A673 (cell line): ENCODE data around the gene DNAI2. TPM values are rescaled to one million over a fixed set of nuclear protein-coding genes. Genes with fewer than 3 reads are reported as not detected.

Source experiments
- BruUV-seq: library from RNA; stranded (reverse); fragments of 400-500 nt; replicated peaks from 2 replicates; lab custom pipeline; 2021; lab: Mats Ljungman, UMichigan
- CTCF ChIA-PET: fragments of 300-600 bp; sonication (Branson Sonifier 250); formaldehyde crosslinking; loops from one replicate; lab custom pipeline; 2022; ENCODE audit warnings: antibody characterized with exemption; lab: Charles Lee
- POLR2A ChIA-PET: fragments of 300-600 bp; sonication (Branson Sonifier 250); formaldehyde crosslinking; loops from one replicate; lab custom pipeline; 2022; ENCODE audit warnings: antibody characterized with exemption; ENCODE audit not compliant: low non-redundant PET; lab: Charles Lee
- DNase-seq: peaks from one replicate; pipeline ENCODE4 v3.0.0-alpha.2; 2015; ENCODE audit warnings: low spot score
- H3K27ac ChIP-seq: fragments of 200-600 bp; sonication (generic); 2 replicates; pipeline ENCODE4 v1.5.1; 2016; ENCODE audit warnings: mixed run types, low read depth, mild to moderate bottlenecking, mixed read lengths, antibody characterized with exemption, low read length; ENCODE audit not compliant: poor library complexity, severe bottlenecking
- H3K27me3 ChIP-seq: fragments of 200-600 bp; sonication (generic); replicated peaks from 2 replicates; pipeline ENCODE4 v1.6.1; 2017; ENCODE audit warnings: mixed run types, low read depth, mild to moderate bottlenecking, mixed read lengths, antibody characterized with exemption, low read length; ENCODE audit not compliant: insufficient read depth, poor library complexity
- H3K36me3 ChIP-seq: fragments of 200-600 bp; sonication (generic); 2 replicates; pipeline ENCODE4 v1.6.1; 2016; ENCODE audit warnings: mixed run types, mild to moderate bottlenecking, mixed read lengths, antibody characterized with exemption, low read length; ENCODE audit not compliant: insufficient read depth, poor library complexity, severe bottlenecking
- H3K4me1 ChIP-seq: fragments of 200-600 bp; sonication (generic); 2 replicates; pipeline ENCODE4 v1.6.1; 2017; ENCODE audit warnings: mixed run types, mild to moderate bottlenecking, mixed read lengths, antibody characterized with exemption, low read length; ENCODE audit not compliant: insufficient read depth, poor library complexity, severe bottlenecking
- H3K4me3 ChIP-seq: fragments of 200-600 bp; sonication (generic); 2 replicates; pipeline ENCODE4 v1.5.1; 2016; ENCODE audit warnings: low read depth, mixed run types, mild to moderate bottlenecking, mixed read lengths, low read length; ENCODE audit not compliant: poor library complexity, severe bottlenecking
- H3K9me3 ChIP-seq: fragments of 200-600 bp; sonication (generic); 2 replicates; pipeline ENCODE4 v1.6.1; 2016; ENCODE audit warnings: mixed run types, low read depth, mild to moderate bottlenecking, mixed read lengths, antibody characterized with exemption, low read length; ENCODE audit not compliant: poor library complexity, severe bottlenecking
- EZH2 ChIP-seq: fragments of 200-600 bp; sonication (generic); IDR thresholded peaks from 2 replicates; pipeline ENCODE4 v1.6.1; 2017; ENCODE audit warnings: borderline replicate concordance, low read depth, mild to moderate bottlenecking, mixed read lengths, antibody characterized with exemption, low read length; ENCODE audit not compliant: poor library complexity, severe bottlenecking
- intact Hi-C: fragments of 100-400 bp; cut with micrococcal nuclease; formaldehyde crosslinking; loops from one replicate; pipeline ENCODE4 v1.10.0; 2022; ENCODE audit not compliant: unreplicated experiment
- total RNA-seq: library from RNA; stranded (reverse); gene quantifications from 2 replicates; pipeline ENCODE4 v1.2.3, GENCODE V29; 2021
- TF ChIP-seq, protein P1 (sequence below): fragments of 300-800, 200-600 bp; sonication (generic); conservative IDR thresholded peaks from 2 replicates; pipeline ENCODE4 v1.5.1; 2017; ENCODE audit warnings: low read depth, mild to moderate bottlenecking, antibody characterized with exemption, low read length, moderate library complexity, mixed read lengths

DNAI2 gene
- total RNA-seq, 1 experiment from 2014 or later = not detected

GRCh38 chr17:74354561-74354960 is 80.5 kb downstream of the DNAI2 start:
- peaks cover 66% of the 10 kb centered on the region for H3K27me3 ChIP-seq
- H3K27ac ChIP-seq = no peak overlapping the region
- no peaks in the 10 kb centered on the region for H3K9me3 ChIP-seq
- DNase-seq = no peak
- BruUV-seq = no TSS peak
- no peak for TF ChIP-seq EZH2
- TF ChIP-seq, protein P1, sequence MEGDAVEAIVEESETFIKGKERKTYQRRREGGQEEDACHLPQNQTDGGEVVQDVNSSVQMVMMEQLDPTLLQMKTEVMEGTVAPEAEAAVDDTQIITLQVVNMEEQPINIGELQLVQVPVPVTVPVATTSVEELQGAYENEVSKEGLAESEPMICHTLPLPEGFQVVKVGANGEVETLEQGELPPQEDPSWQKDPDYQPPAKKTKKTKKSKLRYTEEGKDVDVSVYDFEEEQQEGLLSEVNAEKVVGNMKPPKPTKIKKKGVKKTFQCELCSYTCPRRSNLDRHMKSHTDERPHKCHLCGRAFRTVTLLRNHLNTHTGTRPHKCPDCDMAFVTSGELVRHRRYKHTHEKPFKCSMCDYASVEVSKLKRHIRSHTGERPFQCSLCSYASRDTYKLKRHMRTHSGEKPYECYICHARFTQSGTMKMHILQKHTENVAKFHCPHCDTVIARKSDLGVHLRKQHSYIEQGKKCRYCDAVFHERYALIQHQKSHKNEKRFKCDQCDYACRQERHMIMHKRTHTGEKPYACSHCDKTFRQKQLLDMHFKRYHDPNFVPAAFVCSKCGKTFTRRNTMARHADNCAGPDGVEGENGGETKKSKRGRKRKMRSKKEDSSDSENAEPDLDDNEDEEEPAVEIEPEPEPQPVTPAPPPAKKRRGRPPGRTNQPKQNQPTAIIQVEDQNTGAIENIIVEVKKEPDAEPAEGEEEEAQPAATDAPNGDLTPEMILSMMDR = no peak
- no peak overlapping the region for H3K4me3 ChIP-seq
- intact Hi-C loops = loop anchor here (5.0 to 10.0 kb wide), 2 partner anchors 50 to 142 kb away; partner anchors contain the start of gene TTYH2
- H3K4me1 ChIP-seq = no peaks in the 10 kb centered on the region
- ChIA-PET CTCF (interaction anchor here (0.6 kb wide), 1 partner anchor 9 kb away, joined by 4 read pairs; no protein-coding TSS in a partner anchor), POLR2A (no interaction called here)
- no peaks in the 10 kb centered on the region for H3K36me3 ChIP-seq

DNA sequence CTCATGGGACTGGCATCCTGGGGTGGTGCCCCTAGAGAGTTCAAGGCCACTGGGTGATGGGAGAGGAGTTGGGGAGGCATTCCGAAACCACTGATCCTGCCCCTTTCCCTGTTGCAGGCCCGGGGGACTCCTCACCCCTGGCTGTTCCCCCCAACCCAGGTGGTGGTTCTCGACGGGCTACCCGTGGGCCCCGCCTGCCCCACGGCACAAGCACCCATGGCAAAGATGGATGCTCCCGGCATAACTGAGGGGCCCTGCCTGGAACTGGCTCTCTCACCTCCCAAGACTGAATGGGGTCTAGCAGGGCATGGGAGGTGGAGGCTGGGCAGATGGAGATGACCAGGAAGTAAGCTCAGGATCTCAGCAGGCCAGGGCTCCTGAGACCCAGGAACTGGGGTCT is 81.0 kb downstream of the DNAI2 start:
- intact Hi-C loops = loop anchor here (10.0 kb wide), 1 partner anchor 50 kb away; no protein-coding TSS in a partner anchor
- Histone ChIP-seq H3K4me3 (no peak overlapping the region), H3K27me3 (peaks cover 63% of the 10 kb centered on the region), H3K36me3 (no peaks in the 10 kb centered on the region), H3K27ac (no peak overlapping the region), H3K9me3 (no peaks in the 10 kb centered on the region), H3K4me1 (no peaks in the 10 kb centered on the region)
- POLR2A ChIA-PET = no interaction called here
- CTCF ChIA-PET = interaction anchor here (0.6 kb wide), 1 partner anchor 8 kb away, joined by 4 read pairs; no protein-coding TSS in a partner anchor
- no peak for DNase-seq
- TF ChIP-seq EZH2 = no peak
- TF ChIP-seq, protein P1 = no peak
- BruUV-seq = no TSS peak

DNA sequence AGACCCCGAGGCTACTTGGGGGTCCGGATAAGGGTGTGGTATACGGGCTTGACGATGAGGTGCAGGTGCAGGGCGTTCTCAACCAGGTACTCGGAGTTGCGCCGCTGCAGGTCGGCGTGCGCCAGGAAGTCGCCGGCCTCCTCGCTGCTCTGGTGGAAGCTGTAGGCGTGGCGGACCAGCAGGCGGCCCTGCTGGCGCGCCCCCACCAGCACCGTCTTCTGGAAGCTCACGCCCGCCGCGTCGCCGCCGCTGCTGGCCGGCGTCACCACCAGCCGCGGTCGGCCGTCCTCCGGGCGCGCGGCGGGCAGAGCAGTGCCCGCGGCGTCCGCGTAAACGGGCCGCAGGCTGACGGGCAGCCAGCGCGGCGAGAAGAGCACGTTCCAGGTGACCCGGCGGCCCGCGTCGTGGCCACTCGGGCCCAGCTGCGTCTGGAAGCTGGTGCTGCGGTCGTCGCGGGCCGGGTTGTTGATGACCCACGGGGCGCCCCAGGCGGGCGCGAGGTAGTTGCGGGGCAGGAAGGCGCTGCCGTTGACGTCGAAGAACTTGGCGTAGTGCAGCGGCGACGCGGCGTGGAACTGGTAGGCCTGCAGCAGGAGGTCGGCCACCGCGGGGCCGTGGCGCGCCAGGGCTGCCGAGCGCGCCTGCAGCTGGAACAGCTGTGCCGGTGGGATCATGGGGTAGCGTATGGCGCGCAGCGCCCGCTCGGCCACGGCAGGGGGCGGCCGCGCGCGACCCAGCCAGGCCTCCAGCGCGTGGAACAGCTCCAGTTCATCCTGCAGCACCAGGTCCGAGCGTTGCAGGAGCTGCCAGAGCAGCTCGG is 82.8 kb downstream of the DNAI2 start:
- peak; percentile 33 for DNase-seq
- BruUV-seq = no TSS peak
- peak overlapping the region; percentile 26 for H3K4me3 ChIP-seq
- no peaks in the 10 kb centered on the region for H3K9me3 ChIP-seq
- peaks cover 10% of the 10 kb centered on the region for H3K4me1 ChIP-seq
- intact Hi-C loops = loop anchor here (10.0 kb wide), 1 partner anchor 52 kb away; no protein-coding TSS in a partner anchor
- TF ChIP-seq, protein P1 = 0 out of 2 replicates have a peak, but pooled peaks have one; percentile 13
- TF ChIP-seq EZH2 = no peak
- ChIA-PET POLR2A (no interaction called here), CTCF (interaction anchor here (0.5 to 1.2 kb wide), 3 partner anchors 11 to 123 kb away, joined by 3 to 5 read pairs (median 4); no protein-coding TSS in a partner anchor)
- H3K36me3 ChIP-seq = no peaks in the 10 kb centered on the region
- H3K27me3 ChIP-seq = peaks cover 45% of the 10 kb centered on the region
- no peak overlapping the region for H3K27ac ChIP-seq
